ENCODE measurements around the gene TSG101.
A peak's percentile ranks its signal among the peaks of the same experiment; 100 is the strongest.

TSG101 gene

DNA sequence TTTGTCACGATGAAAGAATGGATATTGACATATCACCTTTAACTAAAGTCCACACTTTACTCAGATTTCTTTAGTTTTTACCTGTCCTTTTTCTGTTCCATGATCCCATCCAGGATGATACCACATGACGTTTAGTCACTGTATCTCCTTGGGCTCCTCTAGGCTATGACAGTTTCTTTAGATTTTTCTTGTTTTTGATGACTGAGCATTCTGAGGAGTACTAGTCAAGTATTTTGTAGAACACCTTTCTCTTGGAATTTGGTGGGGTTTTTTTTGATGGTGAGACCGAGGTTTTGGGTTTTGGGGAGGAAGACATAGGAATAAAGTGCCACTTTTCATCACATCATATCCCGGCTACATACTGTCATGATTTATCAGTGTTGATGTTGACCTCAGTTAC, 67.1 kb downstream of the TSG101 start:
- H4K8ac ChIP-seq (ENCODE audit: low read depth, low read length) = no peak overlapping the region
- no CpG with 5 or more reads among the region's 4 CpGs for WGBS, 2 donors (ENCODE audit: extremely low coverage in 2 of 2, insufficient read length in 2 of 2, insufficient replicate concordance in 1 of 2)
- H3K27me3 ChIP-seq (ENCODE audit: control insufficient read depth in 3 of 3, insufficient read depth in 3 of 3, low read depth in 1 of 3, low read length in 3 of 3) = no peaks in the 10 kb centered on the region
- H3K4me3 ChIP-seq (ENCODE audit: low read length in 2 of 2) = no peak overlapping the region
- H3K79me1 ChIP-seq (ENCODE audit: low read depth, low read length) = no peaks in the 10 kb centered on the region
- H3K27ac ChIP-seq (replicated peaks; ENCODE audit: low read length) = no peak overlapping the region
- H3K14ac ChIP-seq (ENCODE audit: low read length) = no peak overlapping the region
- no peak overlapping the region for H3K23ac ChIP-seq (ENCODE audit: low read depth, low read length, poor library complexity)
- no peak overlapping the region for H2BK5ac ChIP-seq (ENCODE audit: low read length)
- H2AK5ac ChIP-seq (ENCODE audit: low read depth, low read length) = no peak overlapping the region
- no peaks in the 10 kb centered on the region for H3K36me3 ChIP-seq (replicated peaks in 1 of 2; ENCODE audit: control insufficient read depth in 2 of 2, insufficient read depth in 2 of 2, low read length in 2 of 2)
- no peak overlapping the region for H3K4me2 ChIP-seq (ENCODE audit: insufficient read depth, low read length, poor library complexity, severe bottlenecking)
- H3K4ac ChIP-seq (ENCODE audit: low read length) = no peak overlapping the region
- no peak overlapping the region for H2BK12ac ChIP-seq (ENCODE audit: low read length)
- H4K91ac ChIP-seq (ENCODE audit: low read depth, low read length, poor library complexity) = no peak overlapping the region
- no peaks in the 10 kb centered on the region for H3K4me1 ChIP-seq (ENCODE audit: control insufficient read depth in 2 of 2, insufficient read depth in 1 of 2, low read depth in 1 of 2, low read length in 2 of 2)
- DNase-seq (ENCODE audit: low spot score) = no peak
- H3K9ac ChIP-seq (ENCODE audit: low read depth, low read length, poor library complexity) = no peak overlapping the region
- no peaks in the 10 kb centered on the region for H3K9me3 ChIP-seq (replicated peaks in 1 of 2; ENCODE audit: control insufficient read depth in 2 of 2, insufficient read depth in 1 of 2, low read depth in 1 of 2, low read length in 2 of 2)
- H2AFZ ChIP-seq (ENCODE audit: low read length) = no peak overlapping the region
- H2BK15ac ChIP-seq (ENCODE audit: low read length) = no peak overlapping the region
- no peak overlapping the region for H3K18ac ChIP-seq (ENCODE audit: low read length)
- no peak overlapping the region for H2BK120ac ChIP-seq (ENCODE audit: low read depth, low read length)

DNA sequence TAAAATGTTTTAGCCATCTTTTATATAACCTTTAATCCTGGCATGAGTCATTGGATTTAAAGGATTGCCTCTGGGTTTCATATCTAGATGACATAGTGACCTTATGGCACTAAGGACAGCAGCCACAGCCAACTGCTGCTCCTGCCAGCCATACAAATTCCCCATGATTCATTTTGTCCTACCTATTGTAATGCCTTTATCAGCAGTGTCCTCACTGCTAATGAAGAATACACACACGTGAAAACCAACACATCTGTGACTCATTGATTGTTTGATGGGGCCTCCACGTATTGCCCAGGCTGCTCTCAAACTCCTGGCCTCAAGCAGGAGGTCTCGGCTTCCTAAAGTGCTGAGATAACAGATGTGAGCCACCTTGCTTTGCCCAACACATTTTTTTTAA, 69.3 kb downstream of the TSG101 start:
- no peak overlapping the region for H2AK5ac ChIP-seq (ENCODE audit: low read depth, low read length)
- no peak for DNase-seq (ENCODE audit: low spot score)
- no peaks in the 10 kb centered on the region for H3K9me3 ChIP-seq (replicated peaks in 1 of 2; ENCODE audit: control insufficient read depth in 2 of 2, insufficient read depth in 1 of 2, low read depth in 1 of 2, low read length in 2 of 2)
- H3K79me1 ChIP-seq (ENCODE audit: low read depth, low read length) = no peaks in the 10 kb centered on the region
- no CpG with 5 or more reads among the region's 3 CpGs for WGBS, 2 donors (ENCODE audit: extremely low coverage in 2 of 2, insufficient read length in 2 of 2, insufficient replicate concordance in 1 of 2)
- no peak overlapping the region for H3K4me3 ChIP-seq (ENCODE audit: low read length in 2 of 2)
- no peak overlapping the region for H3K4ac ChIP-seq (ENCODE audit: low read length)
- no peak overlapping the region for H3K18ac ChIP-seq (ENCODE audit: low read length)
- H3K14ac ChIP-seq (ENCODE audit: low read length) = no peak overlapping the region
- no peak overlapping the region for H2BK5ac ChIP-seq (ENCODE audit: low read length)
- no peak overlapping the region for H2AFZ ChIP-seq (ENCODE audit: low read length)
- no peaks in the 10 kb centered on the region for H3K27me3 ChIP-seq (ENCODE audit: control insufficient read depth in 3 of 3, insufficient read depth in 3 of 3, low read depth in 1 of 3, low read length in 3 of 3)
- H3K4me1 ChIP-seq (ENCODE audit: control insufficient read depth in 2 of 2, insufficient read depth in 1 of 2, low read depth in 1 of 2, low read length in 2 of 2) = no peaks in the 10 kb centered on the region
- H4K91ac ChIP-seq (ENCODE audit: low read depth, low read length, poor library complexity) = no peak overlapping the region
- H3K27ac ChIP-seq (replicated peaks; ENCODE audit: low read length) = no peak overlapping the region
- no peak overlapping the region for H2BK15ac ChIP-seq (ENCODE audit: low read length)
- no peak overlapping the region for H4K8ac ChIP-seq (ENCODE audit: low read depth, low read length)
- no peak overlapping the region for H3K9ac ChIP-seq (ENCODE audit: low read depth, low read length, poor library complexity)
- no peak overlapping the region for H2BK12ac ChIP-seq (ENCODE audit: low read length)
- H3K4me2 ChIP-seq (ENCODE audit: insufficient read depth, low read length, poor library complexity, severe bottlenecking) = no peak overlapping the region
- no peaks in the 10 kb centered on the region for H3K36me3 ChIP-seq (replicated peaks in 1 of 2; ENCODE audit: control insufficient read depth in 2 of 2, insufficient read depth in 2 of 2, low read length in 2 of 2)
- no peak overlapping the region for H3K23ac ChIP-seq (ENCODE audit: low read depth, low read length, poor library complexity)
- H2BK120ac ChIP-seq (ENCODE audit: low read depth, low read length) = no peak overlapping the region

DNA sequence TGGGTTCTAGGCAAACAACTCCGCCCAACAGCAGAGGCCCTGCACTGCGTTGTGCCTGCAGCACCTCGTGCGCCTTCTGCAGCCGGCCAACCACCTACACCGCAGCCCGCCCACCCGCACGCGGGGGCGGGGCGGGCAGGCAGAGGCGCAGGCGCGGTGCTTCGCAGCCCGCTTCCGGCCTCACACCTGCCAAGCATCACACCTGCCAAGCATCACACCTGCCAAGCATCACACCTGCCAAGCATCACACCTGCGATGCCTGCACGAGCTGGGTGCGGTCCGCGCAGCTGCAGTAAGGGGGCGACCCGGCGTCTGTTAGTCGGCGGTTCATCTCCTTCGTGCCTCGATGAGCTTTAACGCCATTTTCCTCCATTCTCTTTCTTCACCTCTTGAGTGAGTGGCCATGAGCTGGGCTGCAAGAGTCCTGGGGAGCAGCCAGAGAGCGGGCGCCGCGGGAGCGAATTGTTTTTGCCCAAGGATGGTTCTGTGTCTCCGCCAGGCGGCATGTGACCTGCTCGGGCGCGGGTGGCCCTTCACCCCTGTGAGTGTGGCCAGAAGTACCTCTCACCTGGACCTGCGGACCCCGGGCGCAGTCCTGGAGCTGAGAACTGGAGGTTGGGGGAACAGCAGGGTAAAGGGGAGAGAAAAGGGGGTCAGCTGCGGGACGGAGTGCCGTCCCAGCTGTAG, 70.9 kb downstream of the TSG101 start, which contains the start of gene LDHAL6A:
TSS of gene LDHAL6A (plus strand) at position 171 of the 687 bp plus-strand sequence. CDS start 825 bp downstream, outside the sequence.
- Histone ChIP-seq H3K79me1 (ENCODE audit: low read depth, low read length) (no peaks in the 10 kb centered on the region), H3K4me3 (ENCODE audit: low read length in 2 of 2) (no peak within 1 kb of the TSS), H2BK15ac (ENCODE audit: low read length) (no peak within 1 kb of the TSS), H3K27me3 (ENCODE audit: control insufficient read depth in 3 of 3, insufficient read depth in 3 of 3, low read depth in 1 of 3, low read length in 3 of 3) (peaks cover 0 to 2% (median 0%) of the 10 kb centered on the region in 3 experiments), H2AFZ (ENCODE audit: low read length) (peak within 1 kb of the TSS; percentile 35), H3K27ac (replicated peaks; ENCODE audit: low read length) (no peak within 1 kb of the TSS), H3K9me3 (replicated peaks in 1 of 2; ENCODE audit: control insufficient read depth in 2 of 2, insufficient read depth in 1 of 2, low read depth in 1 of 2, low read length in 2 of 2) (no peaks in the 10 kb centered on the region), H4K8ac (ENCODE audit: low read depth, low read length) (peak within 1 kb of the TSS; percentile 82), H3K4ac (ENCODE audit: low read length) (no peak within 1 kb of the TSS), H2BK120ac (ENCODE audit: low read depth, low read length) (no peak within 1 kb of the TSS), H3K4me2 (ENCODE audit: insufficient read depth, low read length, poor library complexity, severe bottlenecking) (peak within 1 kb of the TSS; percentile 11), H3K4me1 (ENCODE audit: control insufficient read depth in 2 of 2, insufficient read depth in 1 of 2, low read depth in 1 of 2, low read length in 2 of 2) (no peaks in the 10 kb centered on the region), H3K23ac (ENCODE audit: low read depth, low read length, poor library complexity) (peak within 1 kb of the TSS; percentile 65), H3K9ac (ENCODE audit: low read depth, low read length, poor library complexity) (peak within 1 kb of the TSS; percentile 44), H3K36me3 (replicated peaks in 1 of 2; ENCODE audit: control insufficient read depth in 2 of 2, insufficient read depth in 2 of 2, low read length in 2 of 2) (no peaks in the 10 kb centered on the region), H3K18ac (ENCODE audit: low read length) (peak within 1 kb of the TSS; percentile 38), H4K91ac (ENCODE audit: low read depth, low read length, poor library complexity) (no peak within 1 kb of the TSS), H3K14ac (ENCODE audit: low read length) (peak within 1 kb of the TSS; percentile 89), H2AK5ac (ENCODE audit: low read depth, low read length) (peak within 1 kb of the TSS; percentile 19), H2BK12ac (ENCODE audit: low read length) (no peak within 1 kb of the TSS), H2BK5ac (ENCODE audit: low read length) (no peak within 1 kb of the TSS)
- DNase-seq (ENCODE audit: low spot score) = no peak
- WGBS, 2 donors (ENCODE audit: extremely low coverage in 2 of 2, insufficient read length in 2 of 2, insufficient replicate concordance in 1 of 2) = no CpG with 5 or more reads among the region's 47 CpGs

DNA sequence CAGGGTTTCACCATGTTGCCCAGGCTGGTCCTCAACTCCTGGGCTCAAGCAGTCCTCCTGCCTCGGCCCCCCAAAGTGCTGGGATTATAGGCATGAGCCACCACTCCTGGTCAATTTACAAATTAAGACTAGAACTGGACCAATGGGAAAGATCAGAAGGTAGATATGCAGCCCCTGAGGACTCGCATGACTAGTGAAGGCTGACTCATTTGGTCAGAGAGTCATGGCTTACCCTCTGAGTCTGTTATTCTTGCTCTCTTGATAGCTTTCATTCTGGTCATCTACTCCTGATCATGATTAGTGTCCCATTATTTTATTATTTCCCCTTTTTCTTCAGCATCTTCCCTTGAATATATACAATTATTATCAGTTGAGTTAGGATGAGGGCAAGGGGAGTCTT, 73.8 kb downstream of the TSG101 start:
- Histone ChIP-seq H2BK120ac (ENCODE audit: low read depth, low read length) (no peak overlapping the region), H3K9me3 (replicated peaks in 1 of 2; ENCODE audit: control insufficient read depth in 2 of 2, insufficient read depth in 1 of 2, low read depth in 1 of 2, low read length in 2 of 2) (no peaks in the 10 kb centered on the region), H3K23ac (ENCODE audit: low read depth, low read length, poor library complexity) (no peak overlapping the region), H3K27me3 (ENCODE audit: control insufficient read depth in 3 of 3, insufficient read depth in 3 of 3, low read depth in 1 of 3, low read length in 3 of 3) (peaks cover 0 to 11% (median 0%) of the 10 kb centered on the region in 3 experiments), H3K4me1 (ENCODE audit: control insufficient read depth in 2 of 2, insufficient read depth in 1 of 2, low read depth in 1 of 2, low read length in 2 of 2) (no peaks in the 10 kb centered on the region), H3K79me1 (ENCODE audit: low read depth, low read length) (no peaks in the 10 kb centered on the region), H2BK15ac (ENCODE audit: low read length) (no peak overlapping the region), H3K4me2 (ENCODE audit: insufficient read depth, low read length, poor library complexity, severe bottlenecking) (no peak overlapping the region), H2BK5ac (ENCODE audit: low read length) (no peak overlapping the region), H3K4ac (ENCODE audit: low read length) (no peak overlapping the region), H3K14ac (ENCODE audit: low read length) (no peak overlapping the region), H3K9ac (ENCODE audit: low read depth, low read length, poor library complexity) (no peak overlapping the region), H4K8ac (ENCODE audit: low read depth, low read length) (no peak overlapping the region), H4K91ac (ENCODE audit: low read depth, low read length, poor library complexity) (no peak overlapping the region), H3K27ac (replicated peaks; ENCODE audit: low read length) (no peak overlapping the region), H3K4me3 (ENCODE audit: low read length in 2 of 2) (no peak overlapping the region), H2AK5ac (ENCODE audit: low read depth, low read length) (no peak overlapping the region), H2AFZ (ENCODE audit: low read length) (no peak overlapping the region), H3K36me3 (replicated peaks in 1 of 2; ENCODE audit: control insufficient read depth in 2 of 2, insufficient read depth in 2 of 2, low read length in 2 of 2) (no peaks in the 10 kb centered on the region), H2BK12ac (ENCODE audit: low read length) (no peak overlapping the region), H3K18ac (ENCODE audit: low read length) (no peak overlapping the region)
- WGBS, 2 donors (ENCODE audit: extremely low coverage in 2 of 2, insufficient read length in 2 of 2, insufficient replicate concordance in 1 of 2) = no CpG with 5 or more reads among the region's 2 CpGs
- no peak for DNase-seq (ENCODE audit: low spot score)
